ENCODE results near the gene NOC4L. TPM values are rescaled to one million over a fixed set of nuclear protein-coding genes. Genes with fewer than 3 reads are reported as not detected.

Gene NOC4L
- total RNA-seq, 1 experiment from 2014 or later = 36.5 TPM

DNA sequence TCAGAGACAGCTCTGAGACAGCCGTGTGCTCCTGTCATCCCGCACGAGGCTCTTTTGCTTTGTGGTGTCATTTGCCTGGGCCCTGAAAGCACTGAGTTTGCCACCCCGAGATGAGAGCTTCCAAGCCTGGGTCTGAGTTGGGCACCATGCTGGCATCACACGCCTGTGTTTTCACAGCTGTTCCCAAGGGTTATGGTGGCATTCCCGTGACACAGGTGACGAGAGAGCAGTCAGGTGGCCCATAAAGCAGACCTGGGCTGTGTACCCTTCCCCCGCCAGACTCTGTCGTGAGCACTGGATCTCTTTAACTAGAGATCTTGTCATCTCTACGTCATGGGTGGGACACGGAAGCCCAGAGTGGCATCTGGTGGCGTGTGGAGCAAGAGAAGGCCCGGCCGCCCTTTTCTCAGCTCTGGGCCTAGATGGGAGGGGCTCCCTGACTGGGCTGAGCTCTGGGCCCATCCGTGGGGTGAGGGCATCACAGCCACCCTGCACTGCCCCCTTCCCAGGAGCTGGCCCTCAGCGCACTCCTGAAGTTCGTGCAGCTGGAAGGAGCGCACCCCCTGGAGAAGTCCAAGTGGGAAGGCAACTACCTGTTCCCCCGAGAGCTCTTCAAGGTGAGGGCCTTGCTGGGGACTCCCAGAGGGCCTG, 2.6 kb downstream of the NOC4L start:
- TF ChIP-seq, protein P1, sequence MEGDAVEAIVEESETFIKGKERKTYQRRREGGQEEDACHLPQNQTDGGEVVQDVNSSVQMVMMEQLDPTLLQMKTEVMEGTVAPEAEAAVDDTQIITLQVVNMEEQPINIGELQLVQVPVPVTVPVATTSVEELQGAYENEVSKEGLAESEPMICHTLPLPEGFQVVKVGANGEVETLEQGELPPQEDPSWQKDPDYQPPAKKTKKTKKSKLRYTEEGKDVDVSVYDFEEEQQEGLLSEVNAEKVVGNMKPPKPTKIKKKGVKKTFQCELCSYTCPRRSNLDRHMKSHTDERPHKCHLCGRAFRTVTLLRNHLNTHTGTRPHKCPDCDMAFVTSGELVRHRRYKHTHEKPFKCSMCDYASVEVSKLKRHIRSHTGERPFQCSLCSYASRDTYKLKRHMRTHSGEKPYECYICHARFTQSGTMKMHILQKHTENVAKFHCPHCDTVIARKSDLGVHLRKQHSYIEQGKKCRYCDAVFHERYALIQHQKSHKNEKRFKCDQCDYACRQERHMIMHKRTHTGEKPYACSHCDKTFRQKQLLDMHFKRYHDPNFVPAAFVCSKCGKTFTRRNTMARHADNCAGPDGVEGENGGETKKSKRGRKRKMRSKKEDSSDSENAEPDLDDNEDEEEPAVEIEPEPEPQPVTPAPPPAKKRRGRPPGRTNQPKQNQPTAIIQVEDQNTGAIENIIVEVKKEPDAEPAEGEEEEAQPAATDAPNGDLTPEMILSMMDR (conservative IDR thresholded peaks at IDR 0.05) = no peak
- H3K27me3 Mint-ChIP-seq (ENCODE audit: low read depth) = no peaks in the 10 kb centered on the region; the same call in 1 of the 2 replicates
- peaks cover 22 to 33% (median 30%) of the 10 kb centered on the region in 3 experiments for H3K36me3 Mint-ChIP-seq (ENCODE audit: insufficient read depth in 1 of 3, low read depth in 3 of 3)
- no peaks in the 10 kb centered on the region for H3K9me3 Mint-ChIP-seq
- H2BK12ac ChIP-seq (ENCODE audit: insufficient read length, low read depth, low read length) = no peak overlapping the region
- H3K14ac ChIP-seq (ENCODE audit: insufficient read depth, low read length) = no peak overlapping the region
- peaks cover 5% of the 10 kb centered on the region; the same call in 1 of the 2 replicates for H3K79me2 ChIP-seq (ENCODE audit: insufficient read depth, low read length)
- WGBS (ENCODE audit: extremely low coverage, insufficient read length, low lambda C conversion rate) = no CpG with 5 or more reads among the region's 19 CpGs
- H3K27ac Mint-ChIP-seq = no peak overlapping the region
- H3K79me1 ChIP-seq (ENCODE audit: insufficient read depth, low read depth, low read length, poor library complexity, severe bottlenecking) = peaks cover 12% of the 10 kb centered on the region
- H2BK5ac ChIP-seq (ENCODE audit: insufficient read length, low read length) = no peak overlapping the region
- H3T11ph ChIP-seq (ENCODE audit: low read length) = no peak overlapping the region
- H4K20me1 ChIP-seq (ENCODE audit: control insufficient read depth, insufficient read depth, insufficient read length) = no peaks in the 10 kb centered on the region
- H3K27me3 ChIP-seq (ENCODE audit: insufficient read depth, low read length) = no peaks in the 10 kb centered on the region
- no peak overlapping the region for H3K56ac ChIP-seq (ENCODE audit: insufficient read length, low read depth, low read length)
- H2BK20ac ChIP-seq (ENCODE audit: low read depth, low read length, poor library complexity, severe bottlenecking) = no peak overlapping the region
- H3K23ac ChIP-seq (ENCODE audit: insufficient read length, low read depth, low read length) = no peak overlapping the region
- no peak overlapping the region for H3K4ac ChIP-seq (ENCODE audit: low read depth, low read length)
- peaks cover 5% of the 10 kb centered on the region for H3K23me2 ChIP-seq (ENCODE audit: insufficient read length, low read depth, low read length, poor library complexity, severe bottlenecking)
- peaks cover 7 to 10% of the 10 kb centered on the region in 2 experiments for H3K4me1 Mint-ChIP-seq
- H4K91ac ChIP-seq (ENCODE audit: insufficient read length, low read depth, low read length) = no peak overlapping the region
- no peak overlapping the region for H3K9ac ChIP-seq (ENCODE audit: extremely low read depth, insufficient read length, low read length)
- no peak overlapping the region for H4K8ac ChIP-seq (replicated peaks; ENCODE audit: insufficient read length, low read depth, low read length)
- no peak overlapping the region for H2BK15ac ChIP-seq (ENCODE audit: low read depth, low read length)
- H3K18ac ChIP-seq (ENCODE audit: insufficient read length, low read depth, low read length) = no peak overlapping the region
- no peak overlapping the region for H2BK120ac ChIP-seq (ENCODE audit: low read depth, low read length, poor library complexity, severe bottlenecking)
- no peak overlapping the region for H3K27ac ChIP-seq (ENCODE audit: insufficient read length, low read depth, low read length)
- no peak for DNase-seq
- peak overlapping the region; percentile 83 to 89; a peak in 2 of 5 replicates for H3K4me3 Mint-ChIP-seq
- no peak overlapping the region for H2AFZ ChIP-seq (ENCODE audit: low read length)
- no peak overlapping the region for H3K4me2 ChIP-seq (ENCODE audit: insufficient read depth, insufficient read length, low read length)
- no peaks in the 10 kb centered on the region for H3K9me3 ChIP-seq (ENCODE audit: control insufficient read depth, low read depth, low read length)
- H2AK5ac ChIP-seq (ENCODE audit: insufficient read length, low read length) = no peak overlapping the region
- H3K4me1 ChIP-seq (ENCODE audit: insufficient read depth, low read length) = peaks cover 3% of the 10 kb centered on the region; the same call in 1 of the 2 replicates
- no peak overlapping the region for H4K5ac ChIP-seq (ENCODE audit: insufficient read length, low read depth, low read length)
